ENCODE data around the gene C6orf120.
A peak's percentile ranks its signal among the peaks of the same experiment; 100 is the strongest.

Gene C6orf120

GRCh38 chr6:169726049-169726400, 24.1 kb downstream of the C6orf120 start:
- DNase-seq, result no peak

GRCh38 chr6:169726963-169727362, 25.0 kb downstream of the C6orf120 start:
- no peak for DNase-seq

- no peak for DNase-seq
Observed at GRCh38 chr6:169729961-169730360, 28.0 kb downstream of the C6orf120 start.

GRCh38 chr6:169738204-169738975, 36.5 kb downstream of the C6orf120 start:
- DNase-seq, result no peak

- DNase-seq, result no peak
Observed at GRCh38 chr6:169738976-169739529, 37.1 kb downstream of the C6orf120 start.

GRCh38 chr6:169741344-169741743, 39.4 kb downstream of the C6orf120 start:
- no peak for DNase-seq

GRCh38 chr6:169745405-169745804, 43.5 kb downstream of the C6orf120 start:
- DNase-seq, result no peak

- no peak for DNase-seq
Observed at GRCh38 chr6:169746556-169746955, 44.6 kb downstream of the C6orf120 start.

- peak; percentile 98 for DNase-seq
Observed at GRCh38 chr6:169751242-169752073, 49.5 kb downstream of the C6orf120 start, which contains the start of the genes DYNLT2 and ERMARD. DYNLT2 (minus strand) TSS chr6:169751572; CDS start chr6:169751458, 114 bp downstream. ERMARD (plus strand) TSS chr6:169751622; CDS start chr6:169751658, 36 bp downstream.

- DNase-seq, result no peak
Observed at GRCh38 chr6:169752074-169752623, 50.2 kb downstream of the C6orf120 start.

All from activated CD8-positive, alpha-beta memory T cell treated with anti-CD3 and anti-CD28 coated beads for 24 hours (primary cell).